ENCODE data around the gene GAPDH.

GAPDH gene

GRCh38 chr12:6534695-6534944, 303 bp downstream of the GAPDH start (continued):
- peak; percentile 54; the same call in 1 of the 2 replicates for TF ChIP-seq ZNF449 (tag by site-specific recombination; IDR thresholded peaks at IDR 0.05)
- no peak for TF ChIP-seq GFI1B (tag by site-specific recombination; IDR thresholded peaks at IDR 0.05)
- no peak for TF ChIP-seq ZNF2 (tag by site-specific recombination; IDR thresholded peaks at IDR 0.05)
- TF ChIP-seq ZNF585B (tag by site-specific recombination; IDR thresholded peaks at IDR 0.05), result peak; percentile 16; the same call in 1 of the 2 replicates
- no peak; the same call in 1 of the 2 replicates for TF ChIP-seq GLIS2 (tag by site-specific recombination; IDR thresholded peaks at IDR 0.05)
- peak; percentile 34; the same call in 1 of the 2 replicates for TF ChIP-seq ZNF398 (tag by site-specific recombination; IDR thresholded peaks at IDR 0.05)
- TF ChIP-seq REST (tag by site-specific recombination; IDR thresholded peaks at IDR 0.05), result no peak
- TF ChIP-seq ZNF624 (tag by site-specific recombination; IDR thresholded peaks at IDR 0.05), result no peak
- TF ChIP-seq ZNF26 (tag by site-specific recombination; IDR thresholded peaks at IDR 0.05), result no peak
- TF ChIP-seq ZNF518A (tag by site-specific recombination; conservative IDR thresholded peaks at IDR 0.05; ENCODE audit: low read depth), result no peak
- no peak for TF ChIP-seq ZFHX2 (tag by site-specific recombination; conservative IDR thresholded peaks at IDR 0.05)
- 0 out of 2 replicates have a peak, but pooled peaks have one; percentile 10 for TF ChIP-seq SALL2 (tag by site-specific recombination; IDR thresholded peaks at IDR 0.05; ENCODE audit: borderline replicate concordance)
- TF ChIP-seq ATF2 (tag by site-specific recombination; IDR thresholded peaks at IDR 0.05; ENCODE audit: low read depth), result no peak
- TF ChIP-seq KLF10 (tag by site-specific recombination; IDR thresholded peaks at IDR 0.05), result peak; percentile 40
- no peak for TF ChIP-seq ZNF629 (tag by site-specific recombination; IDR thresholded peaks at IDR 0.05)
- TF ChIP-seq ZNF610 (tag by site-specific recombination; IDR thresholded peaks at IDR 0.05; ENCODE audit: borderline replicate concordance), result 0 out of 2 replicates have a peak, but pooled peaks have one; percentile 16
- TF ChIP-seq ZNF169 (tag by site-specific recombination; IDR thresholded peaks at IDR 0.05), result peak; percentile 74; the same call in 1 of the 2 replicates
- TF ChIP-seq ZNF701 (tag by site-specific recombination; IDR thresholded peaks at IDR 0.05), result no peak
- no peak; the same call in 1 of the 2 replicates for TF ChIP-seq KLF8 (tag by site-specific recombination; IDR thresholded peaks at IDR 0.05)
- TF ChIP-seq ZSCAN16 (tag by site-specific recombination; IDR thresholded peaks at IDR 0.05), result no peak
- 0 out of 2 replicates have a peak, but pooled peaks have one; percentile 54 for TF ChIP-seq ZSCAN5A (tag by site-specific recombination; IDR thresholded peaks at IDR 0.05)
- no peak for TF ChIP-seq ZNF704 (tag by site-specific recombination; IDR thresholded peaks at IDR 0.05)
